Measurements from ENCODE around the gene SH3RF3.

SH3RF3 gene

GRCh38 chr2:109294523-109294922 lies 165.5 kb downstream of the SH3RF3 start:
- H3K9me3 ChIP-seq (ENCODE audit: control extremely low read depth in 1 of 5, control insufficient read depth in 4 of 5, insufficient read depth in 2 of 5, low read depth in 1 of 5, low read length in 4 of 5) = peaks cover 0 to 7% (median 3%) of the 10 kb centered on the region in 5 experiments
- H3K27ac ChIP-seq (ENCODE audit: insufficient read depth in 1 of 2, low read depth in 1 of 2, low read length in 2 of 2, poor library complexity in 1 of 2, severe bottlenecking in 2 of 2) = no peak overlapping the region
- no peak for DNase-seq
- ChIA-PET POLR2A (interaction anchor here (0.6 kb wide), 1 partner anchor 78 kb away, joined by 3 read pairs; no protein-coding TSS in a partner anchor), CTCF (interaction anchor here (0.6 to 2.1 kb wide), 3 partner anchors 8 to 19 kb away, joined by 3 to 6 read pairs (median 4); no protein-coding TSS in a partner anchor)
- H3K27me3 ChIP-seq (replicated peaks in 2 of 5; ENCODE audit: control insufficient read depth in 4 of 5, insufficient read depth in 5 of 5, low read length in 4 of 5) = peaks cover 0 to 3% (median 0%) of the 10 kb centered on the region in 5 experiments
- H3K4me3 ChIP-seq (ENCODE audit: control insufficient read depth in 1 of 7, extremely low read depth in 1 of 7, insufficient read depth in 4 of 7, low read depth in 2 of 7, low read length in 6 of 7) = no peak overlapping the region
- peaks cover 0 to 2% (median 0%) of the 10 kb centered on the region in 4 experiments for H3K4me1 ChIP-seq (ENCODE audit: control extremely low read depth in 1 of 4, control insufficient read depth in 4 of 4, insufficient read depth in 4 of 4, low read length in 3 of 4)
- 100% methylated on average over 4 of the region's 4 CpGs for WGBS (ENCODE audit: insufficient coverage)
- no peaks in the 10 kb centered on the region for H3K36me3 ChIP-seq (ENCODE audit: control insufficient read depth in 4 of 4, insufficient read depth in 4 of 4, low read length in 3 of 4)

- ChIA-PET POLR2A (interaction anchor here (0.6 kb wide), 1 partner anchor 77 kb away, joined by 3 read pairs; no protein-coding TSS in a partner anchor), CTCF (interaction anchor here (0.6 to 2.1 kb wide), 3 partner anchors 9 to 20 kb away, joined by 3 to 6 read pairs (median 4); no protein-coding TSS in a partner anchor)
- peaks cover 0 to 3% (median 0%) of the 10 kb centered on the region in 5 experiments for H3K27me3 ChIP-seq (replicated peaks in 2 of 5; ENCODE audit: control insufficient read depth in 4 of 5, insufficient read depth in 5 of 5, low read length in 4 of 5)
- no peak for DNase-seq
- peaks cover 0 to 7% (median 3%) of the 10 kb centered on the region in 5 experiments for H3K9me3 ChIP-seq (ENCODE audit: control extremely low read depth in 1 of 5, control insufficient read depth in 4 of 5, insufficient read depth in 2 of 5, low read depth in 1 of 5, low read length in 4 of 5)
- H3K4me1 ChIP-seq (ENCODE audit: control extremely low read depth in 1 of 4, control insufficient read depth in 4 of 4, insufficient read depth in 4 of 4, low read length in 3 of 4) = peaks cover 0 to 2% (median 0%) of the 10 kb centered on the region in 4 experiments
- H3K27ac ChIP-seq (ENCODE audit: insufficient read depth in 1 of 2, low read depth in 1 of 2, low read length in 2 of 2, poor library complexity in 1 of 2, severe bottlenecking in 2 of 2) = no peak overlapping the region
- H3K36me3 ChIP-seq (ENCODE audit: control insufficient read depth in 4 of 4, insufficient read depth in 4 of 4, low read length in 3 of 4) = no peaks in the 10 kb centered on the region
- 96% methylated on average over 8 of the region's 11 CpGs for WGBS (ENCODE audit: insufficient coverage)
- no peak overlapping the region for H3K4me3 ChIP-seq (ENCODE audit: control insufficient read depth in 1 of 7, extremely low read depth in 1 of 7, insufficient read depth in 4 of 7, low read depth in 2 of 7, low read length in 6 of 7)
Measured at GRCh38 chr2:109295070-109295780, 166.2 kb downstream of the SH3RF3 start.

DNA sequence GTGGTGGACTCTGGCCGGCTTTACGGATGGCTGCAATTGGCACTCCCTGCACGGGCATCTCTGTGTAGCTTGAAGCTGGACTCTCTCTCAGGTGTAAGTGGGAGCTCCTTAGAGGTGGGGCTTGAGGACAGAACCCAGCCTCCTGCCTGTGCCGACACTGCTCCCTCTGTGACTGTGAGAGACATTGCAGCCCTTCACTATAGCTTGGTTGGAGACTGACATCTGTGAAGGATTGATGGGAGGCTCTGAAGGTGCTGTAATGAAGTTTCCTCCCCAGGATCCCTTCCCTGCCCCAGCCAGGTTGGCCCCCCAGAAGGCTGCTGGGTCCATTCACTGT lies 166.7 kb downstream of the SH3RF3 start:
- H3K27me3 ChIP-seq (replicated peaks in 2 of 5; ENCODE audit: control insufficient read depth in 4 of 5, insufficient read depth in 5 of 5, low read length in 4 of 5) = peaks cover 0 to 3% (median 0%) of the 10 kb centered on the region in 5 experiments
- H3K9me3 ChIP-seq (ENCODE audit: control extremely low read depth in 1 of 5, control insufficient read depth in 4 of 5, insufficient read depth in 2 of 5, low read depth in 1 of 5, low read length in 4 of 5) = peaks cover 0 to 7% (median 3%) of the 10 kb centered on the region in 5 experiments
- no peaks in the 10 kb centered on the region for H3K36me3 ChIP-seq (ENCODE audit: control insufficient read depth in 4 of 4, insufficient read depth in 4 of 4, low read length in 3 of 4)
- H3K4me1 ChIP-seq (ENCODE audit: control extremely low read depth in 1 of 4, control insufficient read depth in 4 of 4, insufficient read depth in 4 of 4, low read length in 3 of 4) = peaks cover 0 to 2% (median 0%) of the 10 kb centered on the region in 4 experiments
- H3K27ac ChIP-seq (ENCODE audit: insufficient read depth in 1 of 2, low read depth in 1 of 2, low read length in 2 of 2, poor library complexity in 1 of 2, severe bottlenecking in 2 of 2) = no peak overlapping the region
- 95% methylated on average over 3 of the region's 4 CpGs for WGBS (ENCODE audit: insufficient coverage)
- no peak for DNase-seq
- POLR2A ChIA-PET = no interaction called here
- CTCF ChIA-PET = no interaction called here
- no peak overlapping the region for H3K4me3 ChIP-seq (ENCODE audit: control insufficient read depth in 1 of 7, extremely low read depth in 1 of 7, insufficient read depth in 4 of 7, low read depth in 2 of 7, low read length in 6 of 7)

- no peak overlapping the region for H3K27ac ChIP-seq (ENCODE audit: insufficient read depth in 1 of 2, low read depth in 1 of 2, low read length in 2 of 2, poor library complexity in 1 of 2, severe bottlenecking in 2 of 2)
- H3K27me3 ChIP-seq (replicated peaks in 2 of 5; ENCODE audit: control insufficient read depth in 4 of 5, insufficient read depth in 5 of 5, low read length in 4 of 5) = peaks cover 0 to 3% (median 0%) of the 10 kb centered on the region in 5 experiments
- 98% methylated on average over 10 of the region's 11 CpGs for WGBS (ENCODE audit: insufficient coverage)
- no peaks in the 10 kb centered on the region for H3K36me3 ChIP-seq (ENCODE audit: control insufficient read depth in 4 of 4, insufficient read depth in 4 of 4, low read length in 3 of 4)
- H3K9me3 ChIP-seq (ENCODE audit: control extremely low read depth in 1 of 5, control insufficient read depth in 4 of 5, insufficient read depth in 2 of 5, low read depth in 1 of 5, low read length in 4 of 5) = peaks cover 0 to 7% (median 3%) of the 10 kb centered on the region in 5 experiments
- POLR2A ChIA-PET = no interaction called here
- H3K4me1 ChIP-seq (ENCODE audit: control extremely low read depth in 1 of 4, control insufficient read depth in 4 of 4, insufficient read depth in 4 of 4, low read length in 3 of 4) = peaks cover 0 to 2% (median 0%) of the 10 kb centered on the region in 4 experiments
- CTCF ChIA-PET = interaction anchor here (1.4 kb wide), 1 partner anchor 17 kb away, joined by 4 read pairs; no protein-coding TSS in a partner anchor
- H3K4me3 ChIP-seq (ENCODE audit: control insufficient read depth in 1 of 7, extremely low read depth in 1 of 7, insufficient read depth in 4 of 7, low read depth in 2 of 7, low read length in 6 of 7) = no peak overlapping the region
- DNase-seq = no peak
Measured at GRCh38 chr2:109297566-109298490, 168.8 kb downstream of the SH3RF3 start.

DNA sequence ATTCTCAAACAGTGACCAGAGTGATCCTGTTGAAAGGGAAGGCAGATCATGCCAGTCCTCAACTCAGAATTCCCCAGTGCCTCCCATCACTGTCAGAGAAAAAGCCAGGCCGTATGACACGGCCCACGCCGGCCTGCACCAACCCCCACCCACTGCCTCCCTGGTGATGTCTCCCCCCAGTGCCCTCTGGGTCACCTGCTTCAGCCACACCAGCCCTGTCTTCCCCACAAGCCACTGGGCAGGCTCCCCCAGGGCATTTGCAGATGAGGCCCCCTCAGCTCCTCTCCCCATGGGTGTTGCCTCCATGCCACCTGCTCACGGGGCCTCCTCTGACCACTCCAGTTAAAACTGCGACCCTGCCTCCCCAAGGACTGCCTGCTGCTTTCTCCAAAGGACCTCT lies 169.8 kb downstream of the SH3RF3 start:
- no peak for DNase-seq
- Histone ChIP-seq H3K36me3 (ENCODE audit: control insufficient read depth in 4 of 4, insufficient read depth in 4 of 4, low read length in 3 of 4) (no peaks in the 10 kb centered on the region), H3K4me1 (ENCODE audit: control extremely low read depth in 1 of 4, control insufficient read depth in 4 of 4, insufficient read depth in 4 of 4, low read length in 3 of 4) (peaks cover 0 to 2% (median 0%) of the 10 kb centered on the region in 4 experiments), H3K4me3 (ENCODE audit: control insufficient read depth in 1 of 7, extremely low read depth in 1 of 7, insufficient read depth in 4 of 7, low read depth in 2 of 7, low read length in 6 of 7) (no peak overlapping the region), H3K9me3 (ENCODE audit: control extremely low read depth in 1 of 5, control insufficient read depth in 4 of 5, insufficient read depth in 2 of 5, low read depth in 1 of 5, low read length in 4 of 5) (peaks cover 0 to 6% (median 3%) of the 10 kb centered on the region in 5 experiments), H3K27me3 (replicated peaks in 2 of 5; ENCODE audit: control insufficient read depth in 4 of 5, insufficient read depth in 5 of 5, low read length in 4 of 5) (no peaks in the 10 kb centered on the region), H3K27ac (ENCODE audit: insufficient read depth in 1 of 2, low read depth in 1 of 2, low read length in 2 of 2, poor library complexity in 1 of 2, severe bottlenecking in 2 of 2) (no peak overlapping the region)
- ChIA-PET POLR2A (no interaction called here), CTCF (interaction anchor here (0.9 to 1.4 kb wide), 2 partner anchors 16 to 171 kb away, joined by 3 to 4 read pairs; no protein-coding TSS in a partner anchor)
- WGBS (ENCODE audit: insufficient coverage) = 100% methylated on average over 4 of the region's 6 CpGs

DNA sequence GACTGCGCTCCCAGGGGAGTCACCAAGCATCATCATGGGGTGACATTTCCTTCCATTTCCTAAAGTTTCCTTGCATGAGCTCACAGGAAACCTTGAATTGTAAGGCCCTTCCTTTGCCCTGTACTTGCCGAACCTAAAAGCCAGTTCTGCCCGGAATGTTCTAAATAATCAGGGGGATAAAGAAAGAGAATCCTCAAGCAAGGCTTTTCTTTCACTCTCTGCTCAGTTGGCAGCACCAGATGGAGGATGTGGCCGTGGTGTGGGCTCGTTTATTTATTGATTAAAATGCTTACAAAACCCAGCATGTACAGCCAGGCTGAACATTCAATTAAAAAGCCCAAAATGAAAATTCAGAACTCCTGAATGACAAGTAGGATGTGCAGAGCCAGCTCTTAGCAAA lies 170.5 kb downstream of the SH3RF3 start:
- ChIA-PET POLR2A (no interaction called here), CTCF (interaction anchor here (0.9 kb wide), 1 partner anchor 172 kb away, joined by 3 read pairs; no protein-coding TSS in a partner anchor)
- H3K9me3 ChIP-seq (ENCODE audit: control extremely low read depth in 1 of 5, control insufficient read depth in 4 of 5, insufficient read depth in 2 of 5, low read depth in 1 of 5, low read length in 4 of 5) = peaks cover 0 to 3% (median 1%) of the 10 kb centered on the region in 5 experiments
- H3K27ac ChIP-seq (ENCODE audit: insufficient read depth in 1 of 2, low read depth in 1 of 2, low read length in 2 of 2, poor library complexity in 1 of 2, severe bottlenecking in 2 of 2) = no peak overlapping the region
- no peaks in the 10 kb centered on the region for H3K27me3 ChIP-seq (replicated peaks in 2 of 5; ENCODE audit: control insufficient read depth in 4 of 5, insufficient read depth in 5 of 5, low read length in 4 of 5)
- H3K4me1 ChIP-seq (ENCODE audit: control extremely low read depth in 1 of 4, control insufficient read depth in 4 of 4, insufficient read depth in 4 of 4, low read length in 3 of 4) = peaks cover 0 to 5% (median 1%) of the 10 kb centered on the region in 4 experiments
- no peaks in the 10 kb centered on the region for H3K36me3 ChIP-seq (ENCODE audit: control insufficient read depth in 4 of 4, insufficient read depth in 4 of 4, low read length in 3 of 4)
- no peak overlapping the region for H3K4me3 ChIP-seq (ENCODE audit: control insufficient read depth in 1 of 7, extremely low read depth in 1 of 7, insufficient read depth in 4 of 7, low read depth in 2 of 7, low read length in 6 of 7)
- 100% methylated on average over 3 of the region's 5 CpGs for WGBS (ENCODE audit: insufficient coverage)
- no peak for DNase-seq

All from common myeloid progenitor, CD34-positive (primary cell).